ENCODE measurements around the gene GMPR.

Gene GMPR

GRCh38 chr6:16254535-16254934, 16.1 kb downstream of the GMPR start:
- no peak overlapping the region for H3K4me2 ChIP-seq (ENCODE audit: low read depth, low read length, poor library complexity, severe bottlenecking)
- H2AFZ ChIP-seq (ENCODE audit: low read depth, low read length, severe bottlenecking) = no peak overlapping the region
- TF ChIP-seq EZH2phosphoT487 (conservative IDR thresholded peaks at IDR 0.05; ENCODE audit: low read length) (no peak), CTCF (IDR thresholded peaks at IDR 0.05; ENCODE audit: insufficient read depth, low read length, poor library complexity, severe bottlenecking) (no peak)
- no peaks in the 10 kb centered on the region for H3K9me2 ChIP-seq (replicated peaks; ENCODE audit: insufficient read depth, low read length)
- no peaks in the 10 kb centered on the region for H3K36me3 ChIP-seq (ENCODE audit: low read length)
- H3F3A ChIP-seq (ENCODE audit: insufficient read depth) = no peaks in the 10 kb centered on the region
- no peaks in the 10 kb centered on the region for H3K9me3 ChIP-seq (ENCODE audit: insufficient read depth, low read length)
- H4K20me1 ChIP-seq (ENCODE audit: low read depth, low read length) = no peaks in the 10 kb centered on the region
- 0 out of 2 replicates have a peak, but pooled peaks cover 3% of the 10 kb centered on the region for H3K27me3 ChIP-seq (ENCODE audit: low read length)
- no peaks in the 10 kb centered on the region for H3K79me2 ChIP-seq (ENCODE audit: insufficient read depth, low read length)
- H3K9ac ChIP-seq (ENCODE audit: low read length) = no peak overlapping the region
- H3K4me3 ChIP-seq (ENCODE audit: insufficient read depth, low read length, poor library complexity, severe bottlenecking) = no peak overlapping the region
- no peak overlapping the region for H3K27ac ChIP-seq (ENCODE audit: low read depth, low read length)

- Histone ChIP-seq H3K9me3 (ENCODE audit: insufficient read depth, low read length) (no peaks in the 10 kb centered on the region), H4K20me1 (ENCODE audit: low read depth, low read length) (no peaks in the 10 kb centered on the region), H3K4me2 (ENCODE audit: low read depth, low read length, poor library complexity, severe bottlenecking) (no peak overlapping the region), H2AFZ (ENCODE audit: low read depth, low read length, severe bottlenecking) (no peak overlapping the region), H3K27ac (ENCODE audit: low read depth, low read length) (no peak overlapping the region), H3F3A (ENCODE audit: insufficient read depth) (no peaks in the 10 kb centered on the region), H3K79me2 (ENCODE audit: insufficient read depth, low read length) (no peaks in the 10 kb centered on the region), H3K4me3 (ENCODE audit: insufficient read depth, low read length, poor library complexity, severe bottlenecking) (no peak overlapping the region), H3K9me2 (replicated peaks; ENCODE audit: insufficient read depth, low read length) (no peaks in the 10 kb centered on the region), H3K9ac (ENCODE audit: low read length) (no peak overlapping the region), H3K36me3 (ENCODE audit: low read length) (no peaks in the 10 kb centered on the region), H3K27me3 (ENCODE audit: low read length) (no peaks in the 10 kb centered on the region)
- TF ChIP-seq EZH2phosphoT487 (conservative IDR thresholded peaks at IDR 0.05; ENCODE audit: low read length) = no peak
- no peak for TF ChIP-seq CTCF (IDR thresholded peaks at IDR 0.05; ENCODE audit: insufficient read depth, low read length, poor library complexity, severe bottlenecking)
Measured at GRCh38 chr6:16256781-16257180, 18.4 kb downstream of the GMPR start.

GRCh38 chr6:16257999-16258708, 19.8 kb downstream of the GMPR start:
- no peaks in the 10 kb centered on the region for H3K9me2 ChIP-seq (replicated peaks; ENCODE audit: insufficient read depth, low read length)
- H3K36me3 ChIP-seq (ENCODE audit: low read length) = no peaks in the 10 kb centered on the region
- no peak overlapping the region for H3K9ac ChIP-seq (ENCODE audit: low read length)
- no peak overlapping the region for H2AFZ ChIP-seq (ENCODE audit: low read depth, low read length, severe bottlenecking)
- TF ChIP-seq EZH2phosphoT487 (conservative IDR thresholded peaks at IDR 0.05; ENCODE audit: low read length) = no peak
- no peak for TF ChIP-seq CTCF (IDR thresholded peaks at IDR 0.05; ENCODE audit: insufficient read depth, low read length, poor library complexity, severe bottlenecking)
- no peaks in the 10 kb centered on the region for H3K27me3 ChIP-seq (ENCODE audit: low read length)
- H3K27ac ChIP-seq (ENCODE audit: low read depth, low read length) = no peak overlapping the region
- no peaks in the 10 kb centered on the region for H4K20me1 ChIP-seq (ENCODE audit: low read depth, low read length)
- H3K4me3 ChIP-seq (ENCODE audit: insufficient read depth, low read length, poor library complexity, severe bottlenecking) = no peak overlapping the region
- H3F3A ChIP-seq (ENCODE audit: insufficient read depth) = no peaks in the 10 kb centered on the region
- H3K9me3 ChIP-seq (ENCODE audit: insufficient read depth, low read length) = no peaks in the 10 kb centered on the region
- H3K4me2 ChIP-seq (ENCODE audit: low read depth, low read length, poor library complexity, severe bottlenecking) = no peak overlapping the region
- H3K79me2 ChIP-seq (ENCODE audit: insufficient read depth, low read length) = no peaks in the 10 kb centered on the region

Data from SU-DHL-6 (cell line).